HG03565 (cell line): Measurements from ENCODE around the gene FAM124B.
"Not testable (repeated sequence)": the region's sequence is repeated elsewhere in the genome, so short reads cannot be mapped to it uniquely, and the experiment has no call there.

Experiments used
- ATAC-seq: cut with Tn5 transposase; IDR thresholded peaks from one replicate; pipeline ENCODE4 v1.9.1; 2021; ENCODE audit warnings: mild to moderate bottlenecking, moderate library complexity; ENCODE audit not compliant: unreplicated experiment

Gene FAM124B

DNA sequence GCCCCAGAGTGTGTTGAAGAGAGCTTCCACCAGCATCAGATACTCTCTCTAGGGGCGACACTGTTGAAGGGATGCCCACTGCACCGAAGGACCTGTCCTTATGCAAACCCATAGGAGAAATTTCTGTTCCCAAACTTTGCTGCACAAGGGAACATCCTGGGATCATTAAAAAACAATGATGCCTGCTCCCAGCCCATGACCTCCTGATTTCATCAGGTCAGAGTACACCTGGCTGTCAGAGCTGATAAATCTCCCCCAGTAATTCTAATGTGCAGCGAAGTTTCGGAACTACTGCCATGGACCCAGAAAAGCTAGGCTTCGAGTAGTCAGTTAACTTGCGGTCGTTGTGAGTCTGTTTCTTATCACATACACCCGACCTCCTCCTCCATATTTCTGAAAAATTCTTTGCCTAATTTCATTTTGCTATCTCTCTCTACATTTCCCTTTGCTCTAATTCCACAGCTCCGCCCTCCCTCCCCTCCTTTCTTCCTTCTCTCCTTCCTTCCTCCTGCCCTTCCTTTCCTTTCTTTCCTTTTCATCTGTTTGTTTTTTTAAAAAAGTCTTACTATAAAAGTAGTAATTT lies 18.8 kb downstream of the FAM124B start:
- ATAC-seq: no peak

DNA sequence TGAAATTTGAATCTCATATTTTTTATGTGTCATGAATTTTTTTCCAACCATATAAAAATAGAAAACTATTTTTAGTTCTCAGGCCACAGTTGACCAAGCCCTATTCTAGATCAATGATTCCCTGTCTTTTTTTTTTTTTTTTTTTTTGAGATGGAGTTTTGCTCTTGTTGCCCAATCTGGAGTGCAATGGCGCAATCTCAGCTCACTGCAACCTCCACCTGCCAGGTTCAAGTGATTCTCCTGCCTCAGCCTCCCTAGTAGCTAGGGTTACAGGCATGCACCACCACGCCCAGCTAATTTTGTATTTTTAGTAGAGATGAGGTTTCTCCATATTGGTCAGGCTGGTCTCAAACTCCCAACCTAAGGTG lies 19.6 kb downstream of the FAM124B start:
- not testable (repeated sequence) for ATAC-seq

DNA sequence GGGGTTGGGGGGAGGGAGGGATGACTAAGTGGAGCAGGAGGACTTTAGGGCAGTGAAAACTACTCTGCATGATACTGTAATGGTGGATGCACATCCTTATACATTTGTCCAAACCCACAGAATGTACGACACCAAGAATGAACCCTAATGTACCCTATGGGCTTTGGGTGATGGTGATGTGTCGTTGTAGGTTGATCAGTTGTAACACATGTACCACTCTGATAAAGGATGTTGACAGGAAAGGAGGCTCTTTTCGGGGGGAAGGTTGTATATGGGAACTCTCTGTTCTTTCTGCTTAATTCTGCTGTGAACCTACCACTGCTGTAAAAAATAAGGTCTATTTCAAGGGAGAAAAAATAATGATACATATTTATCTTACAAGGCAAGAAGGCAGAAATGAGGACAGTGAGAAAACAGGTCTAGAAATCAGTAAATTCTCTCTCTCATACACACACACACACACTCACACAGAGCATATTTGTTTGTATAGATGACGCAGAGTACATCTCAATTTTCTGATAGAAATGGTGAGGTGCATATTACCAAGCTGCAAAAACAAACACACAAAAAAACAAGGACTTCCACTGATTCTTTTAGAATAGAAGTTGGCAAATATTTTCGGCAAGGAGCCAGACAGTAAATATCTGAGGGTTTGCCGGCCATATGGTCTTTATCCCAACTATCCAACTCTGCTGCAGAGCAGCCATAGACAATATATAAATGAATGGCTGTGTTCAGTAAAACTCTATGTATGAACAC lies 20.2 kb downstream of the FAM124B start:
- ATAC-seq: no peak

DNA sequence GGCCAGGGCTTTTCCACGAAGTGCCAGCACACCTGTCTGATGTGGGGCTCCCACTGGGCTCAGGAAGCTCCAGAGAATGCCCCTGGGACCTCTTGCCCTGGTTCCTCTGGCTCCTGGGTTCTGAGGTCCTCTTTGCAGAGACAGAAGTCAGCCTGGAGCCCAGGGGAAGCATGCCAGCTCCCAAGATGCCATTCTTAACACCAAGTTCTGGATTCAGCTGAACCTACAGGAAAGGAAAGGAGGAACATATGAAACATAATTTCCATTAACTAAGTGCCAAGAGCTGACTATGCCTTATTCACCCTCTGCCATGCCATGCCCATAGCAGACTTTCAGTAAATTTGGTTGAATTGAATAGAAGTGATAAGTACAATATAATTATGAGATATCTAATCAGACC lies 21.9 kb downstream of the FAM124B start:
- ATAC-seq: no peak

DNA sequence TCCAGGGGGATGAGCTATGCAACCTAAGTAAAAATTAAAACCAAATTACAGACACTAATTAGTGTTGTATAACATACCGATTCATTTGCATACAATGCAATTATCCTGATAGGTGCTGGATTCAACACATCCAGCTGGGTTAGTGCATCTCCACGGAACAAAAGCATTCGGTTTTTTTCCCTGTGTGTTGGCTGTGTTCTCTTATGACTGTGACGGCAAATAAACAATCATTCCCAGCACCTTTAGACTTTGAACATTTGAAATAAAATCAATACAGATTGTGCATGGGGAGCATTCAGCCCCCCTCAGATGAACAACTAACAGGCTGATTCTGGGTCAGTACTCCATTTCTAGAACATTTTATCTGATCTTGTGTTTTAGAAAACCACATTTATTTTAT lies 22.7 kb downstream of the FAM124B start:
- no peak for ATAC-seq

DNA sequence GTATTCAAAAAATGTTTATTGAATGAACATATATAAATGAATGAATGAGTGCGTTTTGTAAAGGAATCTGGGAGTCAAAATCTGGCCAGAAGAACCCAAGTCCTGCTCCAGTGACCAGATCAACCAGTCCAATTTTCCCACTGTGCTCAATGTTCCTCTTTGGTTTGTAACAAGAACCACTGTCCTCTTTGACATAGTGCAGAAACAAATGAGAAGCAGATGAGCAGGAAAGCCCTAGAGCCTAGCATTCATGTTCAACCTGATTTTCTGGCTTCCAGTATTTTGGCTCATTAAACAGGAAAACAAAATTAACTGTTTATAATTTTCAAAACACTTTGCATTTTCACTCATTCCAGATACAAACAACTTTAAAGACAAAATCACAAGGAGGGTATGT lies 23.2 kb downstream of the FAM124B start:
- ATAC-seq: no peak

DNA sequence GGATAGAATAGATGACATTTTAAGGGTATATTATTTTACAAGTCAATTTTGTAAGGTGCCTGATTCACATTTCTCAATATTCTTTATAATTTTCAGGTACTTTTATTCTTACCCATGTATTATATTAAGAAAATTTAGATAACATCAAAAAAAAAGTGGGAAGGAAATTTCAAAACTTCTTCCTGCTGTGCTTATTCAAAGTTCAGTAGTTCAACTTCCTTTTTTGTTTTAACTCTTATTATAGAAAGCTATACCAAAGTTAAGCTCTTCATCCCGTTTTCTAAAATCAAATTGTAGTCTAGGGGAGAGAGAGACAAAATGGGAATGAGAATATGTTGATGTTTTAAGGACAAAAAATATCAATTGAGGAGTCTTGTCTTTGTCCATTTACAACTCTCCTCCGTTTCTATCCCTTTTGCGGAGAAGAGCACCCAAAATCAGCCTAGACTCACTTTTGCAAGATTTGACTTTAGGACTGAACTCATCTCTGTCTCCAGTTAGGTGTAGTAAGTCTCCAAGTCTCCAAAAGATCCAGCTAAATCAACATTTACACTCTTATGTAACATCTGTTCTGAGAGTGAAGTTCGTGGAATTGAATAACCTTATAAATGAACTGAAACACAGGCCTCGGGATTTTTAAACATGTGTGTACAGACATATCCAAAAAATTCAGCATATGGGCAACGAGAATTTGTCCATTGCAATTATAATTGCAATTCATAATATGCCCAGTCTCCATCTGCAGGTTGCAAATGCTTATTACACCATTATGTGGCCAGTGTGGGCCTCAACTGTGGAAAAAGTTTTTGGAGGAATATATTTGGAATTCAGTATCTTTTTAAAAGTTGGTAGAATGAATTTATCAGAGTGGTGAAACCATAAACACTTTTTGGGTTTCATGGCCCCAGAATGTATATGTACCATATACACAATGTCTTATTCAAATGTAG lies 23.9 kb downstream of the FAM124B start:
- ATAC-seq: no peak

DNA sequence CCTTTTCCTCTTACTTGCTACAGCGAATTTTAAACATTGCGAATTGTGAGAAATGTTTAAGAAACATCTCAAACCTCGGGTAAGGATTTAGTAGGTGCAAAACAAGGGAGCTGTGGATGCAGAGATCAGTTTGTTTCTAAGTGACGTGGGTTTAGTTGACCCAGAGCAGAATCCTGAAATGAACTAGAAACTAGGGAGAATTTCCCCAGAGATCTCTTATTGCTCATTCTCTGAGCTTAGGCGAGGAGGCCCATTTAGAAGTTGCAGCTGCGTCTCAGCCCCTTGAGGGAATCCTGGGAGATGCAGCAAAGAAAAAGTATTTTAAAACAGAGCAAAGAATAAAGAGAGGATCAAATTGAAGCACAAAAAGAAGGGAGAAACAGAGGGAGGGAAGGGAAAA lies 29.3 kb downstream of the FAM124B start:
- ATAC-seq: no peak

DNA sequence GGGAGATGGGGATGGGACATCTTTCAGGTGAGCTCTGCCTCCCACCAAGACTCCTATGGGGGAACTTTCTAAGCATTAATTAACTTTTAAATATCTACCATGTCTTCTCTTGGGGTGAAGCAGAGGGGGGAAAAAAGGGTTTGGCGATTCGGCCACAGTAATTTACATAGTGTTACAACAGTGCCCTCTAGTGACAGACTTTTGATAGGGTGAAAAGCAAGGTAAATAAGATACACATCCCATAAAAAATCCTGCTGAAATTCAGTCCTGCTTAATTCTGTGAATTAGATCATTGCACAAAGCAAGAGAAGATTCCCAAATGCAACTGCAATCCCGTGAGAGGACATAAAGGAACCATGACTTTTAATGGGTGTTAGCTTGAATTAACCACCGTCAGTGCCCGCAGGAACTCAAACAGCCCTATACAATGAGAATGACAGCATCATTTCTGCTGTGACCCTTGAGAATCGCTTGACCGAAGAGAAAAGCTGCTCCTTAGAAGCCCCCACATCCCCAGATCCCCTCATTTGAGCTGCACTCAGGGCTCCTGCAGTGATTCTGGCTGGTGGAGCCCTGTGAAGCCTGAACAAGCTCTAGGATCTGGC lies 32.8 kb downstream of the FAM124B start:
- no peak for ATAC-seq

DNA sequence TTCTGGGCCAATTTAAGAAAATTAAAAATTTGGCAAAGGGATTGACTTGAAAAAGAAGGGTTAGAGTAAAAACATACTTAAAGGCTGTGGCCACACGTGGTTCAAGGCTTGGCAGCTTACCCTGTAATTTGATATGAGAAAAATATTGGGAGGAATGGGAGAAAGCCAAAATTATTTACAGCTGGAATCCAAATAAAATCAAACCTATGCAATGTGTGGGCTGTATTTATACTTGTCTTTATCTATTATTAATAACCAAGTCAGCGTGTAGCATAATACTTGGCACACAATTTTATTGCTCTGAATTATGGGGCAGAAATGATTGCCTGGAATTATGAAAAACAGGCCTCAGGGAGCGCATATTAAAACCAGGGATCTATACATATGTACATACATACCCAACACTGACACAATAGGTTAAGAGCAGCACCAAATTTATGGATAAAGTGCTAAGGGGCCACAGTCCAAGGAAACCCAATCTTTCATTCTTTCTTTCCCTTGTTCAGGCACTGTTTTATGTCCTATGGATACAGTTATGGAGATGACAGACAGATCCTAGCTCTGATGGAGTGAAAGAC lies 35.6 kb downstream of the FAM124B start:
- no peak for ATAC-seq

DNA sequence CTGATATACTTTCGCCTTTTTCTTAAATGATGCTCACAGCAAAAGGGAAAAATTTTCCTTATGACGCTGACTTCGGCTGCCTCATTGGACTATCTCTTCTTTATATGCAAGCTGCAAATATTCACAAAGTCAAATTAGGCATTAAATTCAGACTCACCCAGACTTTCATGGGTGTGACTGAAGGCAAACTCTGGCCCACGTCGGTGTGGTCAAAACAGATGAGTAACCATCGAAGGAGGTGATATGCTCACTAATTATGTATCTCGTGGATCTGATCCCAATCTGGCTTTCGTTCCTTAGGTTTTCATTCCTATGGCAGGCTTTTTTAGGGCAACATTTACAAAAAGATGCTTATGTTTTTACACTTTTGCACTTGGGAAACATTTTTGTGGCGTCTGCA lies 36.6 kb downstream of the FAM124B start:
- no peak for ATAC-seq

DNA sequence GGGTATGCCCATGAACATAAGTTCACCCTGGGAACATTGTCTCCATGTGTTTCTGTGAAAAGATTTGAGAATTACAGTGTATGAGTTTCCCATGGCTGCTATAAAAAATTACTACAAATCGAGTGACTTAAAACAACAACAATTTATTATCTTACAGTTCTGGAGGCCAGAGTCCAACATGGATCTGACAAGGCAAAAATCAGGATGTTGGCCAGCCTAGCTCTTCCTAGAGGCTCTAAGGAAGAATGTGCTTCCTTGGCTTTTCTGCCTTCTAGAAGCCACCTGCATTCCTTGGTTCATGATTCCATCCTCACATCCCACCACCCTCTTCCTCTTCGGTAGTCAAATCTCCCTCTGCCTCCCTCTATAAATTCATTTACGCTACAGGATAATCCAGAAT lies 38.6 kb downstream of the FAM124B start:
- ATAC-seq: no peak

DNA sequence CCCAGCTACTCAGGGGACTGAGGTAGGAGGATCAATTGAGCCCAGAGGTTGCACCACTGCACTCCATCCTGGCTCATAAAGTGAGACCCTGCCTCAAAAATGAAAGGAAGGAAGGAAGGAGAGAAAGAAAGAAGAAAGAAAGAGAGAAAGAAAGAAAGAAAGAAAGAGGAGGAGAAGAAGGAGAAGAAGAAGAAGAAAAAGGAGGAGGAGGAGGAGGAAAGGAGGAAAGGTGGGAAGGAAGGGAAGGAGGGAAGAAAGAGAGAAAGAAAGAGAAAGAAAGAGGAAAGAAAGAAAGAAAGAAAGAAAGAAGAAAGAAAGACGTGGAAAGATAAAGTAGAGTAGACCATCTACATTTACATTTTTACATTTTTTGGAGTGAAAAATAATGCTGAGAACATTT lies 39.8 kb downstream of the FAM124B start:
- ATAC-seq: no peak

DNA sequence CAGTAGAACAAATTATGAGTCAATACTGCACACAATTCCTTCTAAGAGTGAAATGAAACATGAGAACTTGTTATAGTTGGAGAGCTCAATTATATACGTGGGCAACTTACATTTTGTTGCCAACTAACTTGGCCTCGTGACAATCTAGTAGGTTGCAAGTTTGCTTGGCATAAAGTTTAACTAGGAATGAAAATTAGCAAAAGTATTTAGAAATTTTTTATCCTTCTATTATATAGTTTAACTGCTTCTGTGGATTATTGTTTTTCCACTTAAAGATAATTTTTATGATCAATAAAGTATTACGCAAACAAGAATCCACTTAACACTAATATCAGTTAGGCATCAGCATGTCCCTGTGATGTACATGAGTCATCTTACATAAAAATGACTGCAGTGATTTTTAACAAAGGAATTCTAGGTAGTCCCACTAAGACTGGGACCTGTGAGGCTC lies 41.1 kb downstream of the FAM124B start:
- ATAC-seq: no peak

DNA sequence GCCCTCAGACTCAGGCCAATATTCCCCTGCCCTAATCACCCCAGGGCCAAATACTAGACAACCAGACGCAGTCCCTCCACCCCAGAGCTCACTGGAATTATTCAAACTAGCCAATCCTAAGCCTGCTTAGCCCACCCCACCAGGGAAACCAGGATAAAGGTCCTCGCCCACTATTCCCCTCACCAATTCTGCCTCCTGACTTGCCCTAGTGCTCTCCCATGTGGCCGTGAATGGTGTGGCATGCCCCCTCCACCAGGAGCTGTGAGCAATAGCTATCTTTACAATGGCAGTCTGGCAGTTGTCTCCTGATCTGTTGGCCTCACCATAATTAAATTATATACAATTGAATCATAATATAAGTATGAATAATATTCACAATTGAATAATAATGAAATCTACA lies 42.3 kb downstream of the FAM124B start:
- no peak for ATAC-seq

DNA sequence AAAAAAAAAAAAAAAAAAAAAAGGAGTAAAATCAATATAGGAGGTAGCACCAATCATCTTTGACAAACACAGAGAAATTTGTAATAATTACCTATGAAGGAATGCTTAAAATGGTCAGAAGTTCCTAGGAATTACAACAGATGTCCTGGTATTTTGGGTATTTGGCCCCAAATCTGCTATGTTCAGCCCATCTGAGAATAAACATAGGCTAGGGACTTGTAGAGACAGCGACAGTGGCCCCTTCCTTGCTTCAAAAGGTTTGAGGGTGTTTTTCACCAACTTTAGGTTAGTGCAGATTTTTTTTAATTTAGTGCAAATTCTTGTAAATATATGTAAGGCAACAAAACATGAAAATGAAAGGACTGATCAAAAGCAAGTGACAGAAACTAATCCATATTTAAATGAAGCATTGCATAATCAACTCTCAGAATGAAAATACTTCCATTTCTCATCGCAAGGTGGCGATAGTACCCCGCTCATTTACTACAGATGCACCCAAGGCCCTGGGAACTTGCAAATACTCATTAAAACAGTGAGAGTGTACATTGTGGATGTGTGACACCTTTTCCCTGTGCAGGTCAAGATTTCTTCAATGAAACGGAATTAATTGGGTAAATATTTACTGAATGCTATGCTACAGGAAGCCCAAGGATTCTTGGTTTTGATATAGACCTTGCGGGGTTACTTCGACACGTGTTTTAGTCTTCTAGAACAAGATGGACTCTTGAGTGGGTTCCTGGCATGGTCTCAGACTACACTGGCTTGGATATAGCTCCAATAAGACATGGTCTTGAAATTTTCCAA lies 44.6 kb downstream of the FAM124B start:
- no peak for ATAC-seq

DNA sequence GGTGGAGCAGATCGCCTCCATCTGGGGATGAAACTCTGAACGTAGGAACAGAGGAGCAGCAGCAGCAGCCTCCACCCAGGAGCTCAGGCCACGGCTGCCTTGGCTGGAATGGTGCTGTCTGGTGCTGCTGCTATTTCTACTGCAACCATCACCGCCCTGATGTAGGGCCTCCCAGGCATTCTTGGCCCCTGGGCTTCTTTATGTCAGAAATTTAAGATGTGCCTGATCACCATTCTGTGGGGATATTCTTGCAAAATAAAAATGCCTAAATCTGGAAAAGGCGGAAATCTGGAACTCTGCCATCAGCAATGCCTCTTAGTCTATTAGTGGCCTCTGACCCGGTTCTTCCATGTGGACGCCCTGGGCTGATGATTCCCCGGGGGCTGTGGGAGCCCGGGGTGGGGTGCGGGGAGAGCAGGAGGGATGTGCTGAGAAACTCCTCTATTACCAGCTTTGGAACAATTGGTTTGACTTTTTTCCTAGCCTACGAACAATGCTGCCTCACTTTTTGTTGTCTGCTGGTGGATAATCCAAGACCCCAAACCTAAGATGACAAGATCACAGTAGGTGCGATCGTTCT lies 47.2 kb downstream of the FAM124B start:
- no peak for ATAC-seq

DNA sequence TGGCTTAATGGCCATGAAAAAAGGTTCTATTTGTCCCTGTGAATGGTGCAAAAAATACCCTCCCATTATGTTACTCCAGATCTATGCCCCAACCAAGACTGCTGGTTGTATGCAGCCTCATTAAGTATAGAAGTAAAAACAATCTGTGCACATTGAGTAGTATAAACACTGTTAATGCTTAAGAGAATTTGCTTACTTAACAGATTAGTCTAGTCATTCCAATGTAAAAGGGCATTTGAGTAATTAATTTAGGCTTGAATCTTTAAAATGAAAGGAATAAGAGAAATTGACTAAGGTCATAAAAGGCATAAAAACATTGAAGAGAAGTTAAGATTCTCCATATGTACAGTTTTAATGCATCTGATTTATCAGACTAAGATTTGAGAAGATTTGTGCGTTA lies 51.2 kb downstream of the FAM124B start:
- no peak for ATAC-seq

DNA sequence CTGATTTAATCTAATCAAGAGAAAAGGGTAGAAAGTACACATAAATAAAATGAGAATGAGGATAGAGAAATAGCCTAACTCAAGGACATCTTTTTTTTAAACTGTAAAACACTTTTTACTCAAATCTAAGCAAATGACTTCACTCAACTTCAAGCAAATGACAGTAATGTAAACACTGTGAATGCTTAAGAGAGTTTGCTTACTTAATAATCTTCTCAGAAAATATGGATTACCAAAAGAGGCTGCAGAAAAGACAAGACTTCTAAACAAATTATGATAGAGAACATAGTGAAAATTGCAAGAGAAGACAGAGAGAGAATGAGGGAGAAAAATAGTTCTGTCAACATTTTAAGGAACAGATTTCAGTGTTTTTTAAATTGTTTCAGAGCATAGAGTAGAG lies 52.5 kb downstream of the FAM124B start:
- no peak for ATAC-seq
